H1 (cell line): ENCODE data around the gene CCDC92B. TPM values are rescaled to one million over a fixed set of nuclear protein-coding genes. Genes with fewer than 3 reads are reported as not detected.

Experiments used
- CEBPB ChIP-seq: IDR thresholded peaks from 2 replicates; pipeline ENCODE4 v1.6.1; 2012; ENCODE audit warnings: low read depth, low read length
- CHD7 ChIP-seq: fragments of 300-600 bp; sonication (generic); IDR thresholded peaks from 2 replicates; pipeline ENCODE4 v1.7.1; 2012; ENCODE audit warnings: low read length, moderate library complexity, mild to moderate bottlenecking, inconsistent platforms; ENCODE audit not compliant: insufficient replicate concordance
- CREB1 ChIP-seq: IDR thresholded peaks from 2 replicates; pipeline ENCODE4 v1.6.1; 2012; ENCODE audit warnings: inconsistent platforms
- HDAC2 ChIP-seq, 2 experiments: fragments of 300-600 bp in 1 of 2; sonication (generic) in 1 of 2; IDR thresholded peaks; 2 replicates each; pipeline ENCODE4 v1.6.1; 2011 to 2012; ENCODE audit warnings: low read depth in 2 of 2, low read length in 2 of 2, mild to moderate bottlenecking in 2 of 2, moderate library complexity in 2 of 2, borderline replicate concordance in 1 of 2, inconsistent platforms in 1 of 2
- HDAC6 ChIP-seq: IDR thresholded peaks from one replicate; pipeline ENCODE4 v1.7.1; 2012; ENCODE audit warnings: low read depth, mild to moderate bottlenecking, inconsistent platforms, low read length, moderate library complexity
- PHF8 ChIP-seq: fragments of 200-600 bp; sonication (generic); conservative IDR thresholded peaks from 2 replicates; pipeline ENCODE4 v1.7.1; 2012; ENCODE audit warnings: low read depth, mild to moderate bottlenecking, inconsistent platforms, low read length, moderate library complexity
- POLR2A ChIP-seq, 2 experiments: IDR thresholded peaks; 1 replicate in 1 of 2; 2 replicates in 1 of 2; pipeline ENCODE4 v1.6.1; 2011; ENCODE audit warnings: low read depth in 2 of 2, low read length in 2 of 2, mild to moderate bottlenecking in 2 of 2; ENCODE audit errors: control extremely low read depth in 1 of 2
- RNF2 ChIP-seq: fragments of 200-900, 300-1000 bp; sonication (generic); IDR thresholded peaks from 2 replicates; pipeline ENCODE4 v1.7.1; 2016; ENCODE audit warnings: borderline replicate concordance, low read depth, mild to moderate bottlenecking, antibody characterized with exemption, low read length; ENCODE audit not compliant: poor library complexity, severe bottlenecking; ENCODE audit errors: missing control alignments
- SP1 ChIP-seq: IDR thresholded peaks from 2 replicates; pipeline ENCODE4 v1.6.1; 2011; ENCODE audit warnings: low read depth, low read length
- SP4 ChIP-seq: IDR thresholded peaks from 2 replicates; pipeline ENCODE4 v1.6.1; 2012; ENCODE audit warnings: low read length, inconsistent platforms
- SRF ChIP-seq: IDR thresholded peaks from 2 replicates; pipeline ENCODE4 v1.6.1; 2011; ENCODE audit warnings: mild to moderate bottlenecking, low read depth, low read length, moderate library complexity
- TAF1 ChIP-seq: IDR thresholded peaks from 2 replicates; pipeline ENCODE4 v1.6.1; 2011; ENCODE audit warnings: mild to moderate bottlenecking, low read depth, low read length
- TAF7 ChIP-seq: optimal IDR thresholded peaks from 2 replicates; pipeline ENCODE3; 2011; ENCODE audit warnings: low read depth, mild to moderate bottlenecking, inconsistent platforms, low read length, moderate library complexity, borderline replicate concordance
- polyA plus RNA-seq, 7 experiments: library from polyadenylated mRNA; depleted of rRNA in 3 of 7; stranded (reverse) in 5 of 7; unstranded in 2 of 7; fragments of >200 nt in 5 of 7; fragments of 200-250 nt in 2 of 7; gene quantifications; 1 replicate in 5 of 7; 2 replicates in 1 of 7; 4 replicates in 1 of 7; pipeline versions ENCODE4 v1.2.1 to v1.2.3, GENCODE V29; 2011 to 2013; ENCODE audit warnings: missing spikeins in 2 of 7, mixed read lengths in 2 of 7
- total RNA-seq: library from RNA; stranded (reverse); fragmentation: NEBNext Ultra II Directional; extraction: Animal tissue kit (Norgen Biotek cat#: 25700); gene quantifications from 2 replicates; pipeline ENCODE4 v1.2.1, GENCODE V29; 2021

The CCDC92B gene
- total and polyA plus RNA-seq, 2 of the 8 experiments (the other 6 are each of a cell fraction or from before 2014, with no cell fraction given), result 5.5 to 12.1 TPM

GRCh38 chr17:2687074-2687418 lies 62.4 kb downstream of the CCDC92B start (continued):
- TF ChIP-seq CHD7 (no peak), RNF2 (no peak), SRF (no peak), POLR2A (IDR thresholded peaks at IDR 0.05; ENCODE audit: control extremely low read depth in 1 of 2, low read depth in 2 of 2, low read length in 2 of 2) (no peak), SP1 (no peak), TAF1 (no peak), CREB1 (no peak), SP4 (no peak), TAF7 (no peak), HDAC2 (IDR thresholded peaks at IDR 0.05; ENCODE audit: borderline replicate concordance in 1 of 2, low read depth in 2 of 2, low read length in 2 of 2) (no peak), HDAC6 (no peak), PHF8 (no peak), CEBPB (no peak)
